Measurements from ENCODE around the gene TOMT.

Gene TOMT

DNA sequence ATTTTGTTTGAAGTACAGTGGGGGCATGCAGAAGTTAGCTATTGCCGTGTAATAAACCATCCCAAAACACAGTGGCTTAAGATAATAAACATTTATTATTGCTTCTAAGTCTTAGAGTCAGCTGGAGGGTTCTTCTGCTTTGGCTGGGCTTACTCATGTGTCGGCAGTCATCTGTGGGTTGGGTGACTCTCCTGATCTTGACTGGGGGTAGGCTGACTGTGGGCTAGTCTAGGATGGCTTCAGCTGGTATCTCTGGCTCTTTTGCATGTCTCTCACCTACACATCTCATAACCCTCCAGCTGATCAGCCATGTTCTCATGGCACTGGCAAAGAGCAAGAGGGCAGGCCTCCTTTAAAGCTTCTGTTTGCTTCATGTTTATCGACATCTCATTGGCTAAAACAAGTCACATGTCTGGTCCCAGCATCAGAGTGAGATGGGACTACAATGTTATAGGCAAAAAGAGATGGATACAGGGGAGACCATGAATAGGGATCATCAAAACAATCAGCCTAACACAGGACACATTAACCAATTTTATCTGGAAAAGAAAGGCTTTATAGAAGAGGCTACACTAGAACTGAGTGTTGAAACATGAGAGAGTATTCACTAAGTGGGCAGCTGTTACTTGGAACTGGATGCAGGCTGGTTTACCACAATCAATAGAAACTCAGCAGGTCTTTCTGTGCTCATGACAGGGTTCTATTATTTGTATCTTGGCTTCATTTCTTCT, 19.9 kb upstream of the TOMT start:
- DNase-seq (ENCODE audit: low read depth in 2 of 2) = no peak

DNA sequence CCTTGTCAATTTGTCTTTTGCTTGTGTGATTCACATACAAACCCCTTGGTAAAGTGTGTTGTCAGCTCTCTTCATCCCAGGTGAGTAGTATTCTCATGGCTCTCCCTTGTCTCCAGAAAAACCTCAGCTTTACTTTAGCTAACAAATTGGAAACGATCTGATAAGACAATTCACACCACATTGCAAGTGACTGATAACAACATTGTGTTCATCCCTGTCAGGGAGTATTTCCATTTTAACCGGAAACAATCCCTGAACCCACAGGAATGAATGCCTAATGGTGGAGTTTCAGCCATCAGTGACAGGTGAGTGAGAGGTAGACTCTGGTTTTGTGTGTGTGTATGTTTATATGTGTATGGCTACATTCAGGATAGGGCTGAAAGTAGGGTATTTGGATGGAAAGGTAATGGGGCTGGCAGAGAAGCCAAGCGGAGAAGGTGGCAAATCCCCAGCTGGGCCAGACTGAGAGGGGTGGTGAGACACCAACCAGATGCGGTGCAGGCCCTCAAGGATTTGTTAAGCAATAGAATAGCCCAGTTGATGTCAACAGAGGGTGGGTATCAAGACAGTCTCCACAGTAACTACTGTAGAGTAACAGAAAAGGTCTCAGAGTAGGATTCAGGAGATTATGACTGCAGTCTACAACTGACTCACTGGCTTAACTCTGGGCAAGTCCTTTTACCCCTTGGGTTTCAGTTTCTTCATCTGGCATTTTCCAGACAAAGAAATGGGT, 17.5 kb upstream of the TOMT start:
- no peak for DNase-seq (ENCODE audit: low read depth in 2 of 2)

DNA sequence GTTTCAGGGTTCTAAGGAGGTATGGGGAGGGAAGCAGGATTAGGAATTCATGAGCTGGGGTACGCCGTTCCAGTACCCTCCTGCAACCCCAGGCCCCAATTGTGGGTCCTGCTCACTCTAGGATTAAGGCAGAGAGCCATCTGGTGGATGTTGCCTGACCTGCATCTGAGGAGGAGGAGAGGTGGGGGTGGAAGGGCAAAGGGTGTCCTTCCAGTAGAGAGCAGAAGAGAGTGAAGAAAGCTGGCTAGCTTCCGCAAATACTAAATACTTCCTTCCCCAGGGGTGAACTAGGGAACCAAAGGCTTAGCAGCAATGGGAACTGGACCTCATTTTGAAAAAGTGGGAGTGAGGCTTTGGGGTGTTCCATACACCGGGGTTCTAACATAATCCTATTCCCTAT, 14.4 kb upstream of the TOMT start:
- DNase-seq (ENCODE audit: low read depth in 2 of 2) = peak; percentile 36 to 49

DNA sequence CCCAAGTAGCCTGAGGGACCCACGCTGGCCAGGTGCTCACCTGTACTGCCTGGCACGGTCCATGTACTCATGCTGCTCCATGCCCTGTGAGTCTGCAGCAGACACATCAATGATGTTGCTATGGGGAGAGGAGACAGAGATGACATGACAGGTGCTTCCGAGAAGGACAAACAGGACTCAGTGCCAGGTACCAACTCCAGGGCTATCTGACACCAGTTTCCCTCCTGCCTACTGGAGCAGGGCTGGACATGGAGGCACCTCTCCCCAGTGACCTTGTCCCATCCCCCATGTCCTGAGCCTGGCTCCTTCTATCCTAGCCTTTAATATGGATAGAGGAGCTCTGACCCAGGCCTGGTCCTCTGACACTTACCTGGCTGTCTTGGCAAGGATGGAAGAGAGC, 7.0 kb upstream of the TOMT start:
- DNase-seq (ENCODE audit: low read depth in 2 of 2) = no peak

DNA sequence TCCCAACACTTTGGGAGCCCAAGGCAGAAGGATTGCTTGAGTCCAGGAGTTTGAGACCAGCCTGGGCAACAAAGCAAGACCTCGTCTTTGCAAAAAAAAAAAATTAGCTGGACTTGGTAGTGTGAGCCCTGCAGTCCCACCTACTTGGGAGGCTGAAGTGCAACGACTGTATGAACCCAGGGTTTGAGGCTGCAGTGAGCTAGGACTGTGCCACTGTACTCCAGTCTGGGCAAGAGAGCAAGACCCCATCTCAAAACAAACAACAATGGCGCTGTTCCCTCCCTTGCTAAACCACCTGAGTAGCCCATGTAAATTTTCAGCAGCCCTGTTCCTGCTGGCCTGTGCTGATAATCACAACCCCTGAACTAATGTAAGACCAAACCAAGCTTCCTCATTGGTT, 5.7 kb upstream of the TOMT start:
- no peak for DNase-seq (ENCODE audit: low read depth in 2 of 2)

DNA sequence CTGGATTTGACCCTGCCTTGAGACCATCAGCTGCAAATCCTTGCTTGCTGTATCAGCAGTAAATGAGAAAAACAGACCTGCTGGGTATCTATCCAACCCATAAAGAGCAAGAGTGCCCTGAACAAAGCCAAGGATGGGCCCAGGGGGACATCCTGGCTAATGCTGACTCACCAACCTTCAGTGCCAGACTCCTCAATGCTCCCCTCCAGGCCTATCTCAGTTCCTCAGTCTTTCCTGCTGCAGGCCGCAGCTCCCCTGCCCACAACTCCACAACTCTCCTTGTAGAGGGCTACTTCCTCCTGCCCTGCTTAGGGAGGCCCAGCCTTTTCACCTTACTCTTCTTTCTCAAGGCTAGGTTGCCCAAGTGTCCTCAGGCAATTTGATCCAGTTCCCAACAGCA, 5.3 kb upstream of the TOMT start:
- no peak for DNase-seq (ENCODE audit: low read depth in 2 of 2)

DNA sequence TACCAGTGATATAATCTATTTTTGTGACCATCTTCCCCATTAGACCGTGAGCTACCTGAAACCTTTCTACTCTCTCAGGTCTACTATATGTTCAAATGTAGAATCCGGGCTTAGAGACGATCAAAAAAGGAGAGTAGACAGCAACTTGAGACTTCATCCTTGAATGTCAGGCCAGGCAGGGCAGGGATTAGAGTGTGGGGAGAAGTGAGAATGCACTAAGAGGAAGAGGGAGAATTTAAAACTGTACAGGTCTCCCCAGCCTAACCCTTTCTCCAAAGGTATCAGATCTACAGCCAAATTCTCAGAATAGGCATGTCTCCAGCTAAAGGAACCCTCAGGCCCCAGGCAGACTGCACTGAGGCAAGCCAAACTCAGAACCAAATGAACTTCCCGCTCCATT, 3.6 kb upstream of the TOMT start:
- no peak for DNase-seq (ENCODE audit: low read depth in 2 of 2)

DNA sequence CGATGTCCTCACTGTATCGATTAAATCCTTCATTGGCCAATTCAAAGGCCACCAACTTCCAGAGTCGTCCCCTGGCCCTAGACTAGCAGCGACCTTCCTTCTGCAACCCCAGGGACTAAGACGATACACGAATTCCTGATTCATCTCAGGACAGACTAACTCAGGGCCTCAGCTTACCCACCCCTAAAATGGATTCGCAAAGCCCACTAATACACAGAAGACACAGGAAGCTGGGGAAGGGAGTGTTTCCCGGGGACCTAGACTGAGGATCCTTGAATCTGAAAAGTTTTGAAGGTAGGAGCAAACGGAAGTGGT, 3.1 kb upstream of the TOMT start:
- no peak for DNase-seq (ENCODE audit: low read depth in 2 of 2)

DNA sequence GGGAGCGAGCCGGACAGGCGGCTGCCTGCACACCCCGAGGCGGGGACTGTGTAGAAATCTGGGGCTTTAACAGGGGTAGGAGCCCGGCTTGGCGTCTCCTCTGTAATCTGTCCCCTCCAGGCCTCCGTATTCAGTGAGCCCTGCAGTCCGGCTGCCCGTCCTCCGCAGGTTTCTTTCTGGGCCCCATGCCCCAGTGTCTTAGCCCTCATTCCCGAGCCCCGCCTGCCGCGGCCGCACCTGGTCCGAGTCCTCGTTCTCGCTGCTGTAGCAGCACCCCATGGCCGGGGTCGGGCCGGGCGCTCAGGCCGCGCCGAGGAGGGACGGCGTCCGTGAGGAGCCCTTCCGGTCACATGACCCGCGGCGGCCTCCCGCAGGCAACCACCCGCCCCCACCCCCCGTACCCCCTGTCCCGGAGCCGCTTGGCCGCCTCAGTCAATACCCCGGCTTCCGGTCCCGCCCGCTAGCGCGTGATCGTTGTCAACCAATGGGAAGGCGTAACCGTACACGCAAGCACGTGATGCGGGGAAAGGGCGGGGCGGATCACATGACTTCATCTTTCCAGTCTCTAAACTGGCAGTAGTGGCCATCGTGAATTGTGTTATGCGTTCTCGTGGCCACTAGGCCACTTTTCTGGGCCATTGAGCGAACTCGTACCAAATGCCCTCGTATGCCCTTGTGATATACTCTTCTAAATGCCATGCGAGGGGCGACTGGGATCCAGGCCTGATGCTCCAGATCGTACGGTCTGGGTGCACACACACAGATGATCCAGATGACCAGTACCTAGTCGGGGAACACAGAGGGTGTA, 2.6 kb upstream of the TOMT start, which contains the start of gene LAMTOR1:
Gene LAMTOR1 (minus strand): TSS at position 352 of the 808 bp plus-strand sequence. CDS start 73 bp downstream, at position 279.
- peak; percentile 98 to 99 for DNase-seq (ENCODE audit: low read depth in 2 of 2)

DNA sequence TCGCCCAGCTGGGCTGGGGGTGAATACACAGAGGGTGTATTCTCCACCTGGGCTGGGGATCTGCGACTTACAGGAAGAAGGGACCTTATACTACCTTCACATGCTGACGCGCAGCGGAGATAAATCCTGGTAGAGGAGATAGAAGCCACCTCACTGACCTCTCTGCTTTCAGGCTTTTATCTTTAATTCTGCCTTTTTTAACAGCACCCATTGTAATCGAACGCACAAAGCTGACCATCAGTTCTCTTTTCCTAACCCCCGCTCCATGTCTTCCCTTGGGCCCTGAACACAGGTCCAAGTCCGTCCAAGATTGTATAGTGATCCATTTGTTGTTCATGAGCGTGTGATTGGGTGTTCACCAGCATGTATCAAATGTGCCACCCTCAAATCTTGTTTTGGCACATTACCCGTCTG, 2.0 kb upstream of the TOMT start:
- no peak for DNase-seq (ENCODE audit: low read depth in 2 of 2)

DNA sequence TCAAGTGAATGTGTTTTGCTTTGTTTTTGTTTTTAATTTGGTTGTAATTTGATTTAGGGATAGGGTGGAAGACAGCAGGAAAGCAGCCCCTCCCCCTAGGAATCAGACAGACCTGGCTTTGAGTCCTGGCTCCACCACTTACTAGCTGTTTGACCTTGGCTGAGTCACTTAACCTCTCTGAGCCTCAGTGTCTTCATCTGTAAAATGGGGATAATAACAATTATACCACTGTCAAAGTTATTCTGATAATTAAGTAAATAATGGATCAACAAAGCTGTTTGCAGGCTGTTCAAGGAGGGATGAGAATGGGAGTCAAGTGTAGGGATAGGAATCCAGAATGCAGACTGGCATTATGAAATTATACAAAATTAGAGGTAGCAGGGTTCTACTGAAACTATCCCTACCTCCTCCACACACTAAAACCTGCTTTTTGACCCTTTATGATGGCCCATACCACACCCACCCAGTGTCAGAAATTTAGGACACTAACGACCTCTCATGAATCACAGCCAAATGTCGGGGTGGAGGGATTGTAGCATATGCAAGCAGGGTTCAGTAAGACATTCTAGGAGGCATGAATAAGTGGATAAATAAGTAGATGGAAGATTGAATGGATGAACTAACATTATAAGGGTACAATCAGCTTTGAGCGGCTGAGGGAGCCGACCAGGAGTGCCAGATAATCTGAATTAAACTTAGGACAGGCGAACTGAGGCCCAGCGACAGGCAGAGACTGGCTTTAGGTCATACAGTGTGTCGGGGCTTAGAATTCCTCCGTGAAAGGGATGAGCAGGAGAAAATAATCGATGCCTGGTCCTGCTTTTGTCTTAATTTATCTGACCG, 5.8 kb downstream of the TOMT start:
- DNase-seq (ENCODE audit: low read depth in 2 of 2) = no peak

DNA sequence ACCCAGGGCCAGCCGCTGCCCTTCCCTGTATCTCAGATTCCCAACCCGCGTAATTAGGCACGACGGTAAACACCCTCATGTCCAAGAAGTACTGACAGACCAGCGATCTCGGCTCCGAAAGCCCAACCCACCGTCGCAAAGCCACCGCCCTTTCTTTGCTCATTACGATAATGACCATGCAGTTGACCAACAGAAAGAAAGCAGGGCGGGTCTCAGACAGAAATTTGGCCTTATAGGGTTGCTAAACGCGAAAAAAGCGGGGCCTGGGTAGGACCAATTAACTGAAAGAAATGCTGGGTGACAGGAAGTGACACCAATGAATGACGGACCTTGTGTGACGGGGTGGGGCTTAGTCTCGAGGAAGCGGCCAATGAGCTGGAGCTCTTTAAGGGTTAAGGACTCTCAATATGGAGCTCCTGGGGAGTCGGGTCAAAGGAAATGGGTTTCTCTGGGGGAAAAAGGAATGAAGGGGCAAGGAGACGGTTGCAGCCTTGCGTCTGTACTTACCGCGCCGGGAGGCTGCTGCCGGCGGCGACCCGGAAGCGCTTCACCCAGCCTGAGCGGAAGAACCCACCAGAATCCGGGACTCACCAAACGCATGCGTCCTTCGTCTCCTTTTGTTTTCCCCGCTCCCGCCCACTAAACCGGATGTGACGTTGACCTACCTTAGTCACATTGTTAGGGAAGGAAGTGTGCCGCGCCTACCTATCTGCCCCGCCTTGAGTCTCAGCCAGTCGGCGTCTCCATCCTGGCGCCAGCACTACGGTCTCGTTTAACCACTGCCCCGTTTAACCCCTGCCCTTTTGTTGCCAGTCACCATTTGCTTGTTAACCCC, 6.6 kb downstream of the TOMT start, which contains the start of gene ANAPC15:
Gene ANAPC15 (minus strand): TSS at position 553 of the 835 bp plus-strand sequence. CDS start 1,419 bp downstream, outside the sequence.
- peak; percentile 99 for DNase-seq (ENCODE audit: low read depth in 2 of 2)

DNA sequence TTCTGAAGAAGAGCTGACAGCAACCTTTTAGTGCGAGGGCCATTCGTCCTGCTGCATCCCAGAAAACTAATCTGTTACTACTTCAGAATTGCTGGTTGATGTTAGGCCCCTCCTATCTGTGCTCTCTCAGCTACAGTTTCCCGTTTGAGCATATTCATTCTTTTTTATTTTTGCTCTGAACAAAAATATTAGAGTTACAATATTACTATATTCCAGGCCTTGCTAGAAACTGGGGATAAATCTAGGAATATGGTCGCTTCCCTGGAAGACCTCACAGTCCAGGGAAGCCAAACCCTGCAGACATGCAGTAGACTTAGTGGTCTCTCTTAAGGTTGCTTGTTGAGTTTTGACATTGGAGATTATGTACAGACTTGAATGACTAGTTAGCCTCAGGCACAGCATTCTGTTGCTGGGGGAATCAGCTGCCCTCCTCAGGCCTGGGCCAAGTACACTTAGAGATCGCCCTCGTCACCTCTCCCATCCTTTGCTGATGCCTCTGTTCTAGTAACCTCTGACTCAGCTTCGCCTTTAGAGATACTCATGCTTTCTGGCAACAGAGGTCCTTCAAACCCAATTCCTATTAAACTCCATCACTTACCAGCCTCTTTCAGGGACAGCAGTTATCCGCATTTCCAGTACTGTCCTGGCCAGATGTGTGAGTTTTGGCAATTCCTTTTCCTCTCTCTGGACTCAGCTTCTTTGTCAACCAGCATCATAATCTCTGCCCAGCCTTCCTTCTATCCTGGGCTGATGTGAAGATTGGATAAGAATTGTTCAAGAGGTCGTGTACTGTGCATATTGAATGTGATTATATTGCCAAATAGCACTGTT, 7.5 kb downstream of the TOMT start:
- no peak for DNase-seq (ENCODE audit: low read depth in 2 of 2)

DNA sequence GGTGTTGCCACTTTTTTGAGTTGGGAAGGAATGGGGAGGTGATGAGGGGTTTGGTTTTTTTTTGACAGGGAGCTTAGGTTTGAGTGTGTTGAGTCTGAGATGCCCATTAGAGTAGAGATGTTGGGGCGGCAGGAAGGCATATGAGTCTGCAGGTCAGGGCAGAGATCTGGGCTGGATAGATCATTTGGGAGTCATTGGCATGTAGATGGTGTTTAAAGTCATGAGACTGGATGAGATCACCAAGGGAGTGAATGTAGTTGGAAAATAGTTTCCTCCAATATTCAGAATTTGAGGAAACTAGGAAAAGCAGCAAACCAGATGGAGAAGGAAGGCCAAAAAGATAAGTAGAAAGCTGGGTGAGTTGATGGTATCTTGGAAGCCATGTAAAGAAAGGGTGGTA, 8.8 kb downstream of the TOMT start:
- DNase-seq (ENCODE audit: low read depth in 2 of 2) = no peak

DNA sequence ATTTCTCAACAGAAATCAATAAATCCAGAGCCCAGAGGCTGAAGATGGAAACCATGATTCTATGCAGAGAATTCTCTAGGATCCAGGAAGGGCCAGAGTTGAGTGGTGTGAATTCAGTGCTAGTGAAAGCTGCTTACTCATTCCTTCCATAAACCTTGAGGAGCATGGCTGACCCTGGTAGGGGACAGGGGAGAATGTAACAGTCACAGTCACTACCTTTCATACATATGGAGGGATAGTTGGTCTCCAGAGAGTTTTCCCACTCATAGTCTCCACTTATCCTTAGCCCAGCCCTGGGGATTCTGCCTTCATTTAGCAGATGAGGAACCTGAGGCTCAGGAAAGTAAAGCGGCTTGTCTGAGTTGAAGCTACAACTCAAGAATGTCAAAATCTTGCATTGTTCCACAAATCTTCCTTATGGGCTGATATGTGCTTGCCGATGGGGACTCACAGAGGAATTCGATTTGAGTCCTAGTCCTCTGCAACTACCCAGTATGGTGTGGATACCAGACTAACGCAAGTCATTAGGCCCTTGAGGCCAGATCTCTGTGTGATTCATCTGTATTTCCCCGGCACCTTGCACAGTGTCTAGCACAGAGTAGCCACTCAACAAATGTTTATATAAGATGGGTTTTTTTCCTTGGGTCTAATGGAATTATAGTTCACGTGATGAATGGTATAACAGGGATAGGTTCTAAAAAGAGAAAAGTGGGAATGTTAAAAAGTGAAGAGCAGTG, 10.5 kb downstream of the TOMT start:
- DNase-seq (ENCODE audit: low read depth in 2 of 2) = no peak

DNA sequence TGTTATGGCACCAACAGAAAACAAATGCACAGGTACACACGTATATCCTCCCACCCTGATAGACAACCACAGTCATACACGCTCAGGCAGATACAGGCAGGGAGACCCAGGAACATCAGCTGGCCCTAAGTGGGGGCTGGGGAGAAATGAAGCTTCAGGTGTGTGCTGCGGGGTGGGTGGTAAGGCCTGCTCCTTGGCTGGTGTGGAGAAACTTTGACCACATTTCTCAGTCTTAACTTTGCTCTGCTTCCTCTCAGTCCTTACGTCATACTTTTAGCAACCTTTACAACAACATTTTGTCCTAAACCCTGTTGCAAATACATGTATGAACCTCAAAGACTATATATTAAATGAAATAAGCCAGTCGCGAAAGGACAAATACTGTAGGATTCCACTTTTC, 13.5 kb downstream of the TOMT start:
- no peak for DNase-seq (ENCODE audit: low read depth in 2 of 2)

DNA sequence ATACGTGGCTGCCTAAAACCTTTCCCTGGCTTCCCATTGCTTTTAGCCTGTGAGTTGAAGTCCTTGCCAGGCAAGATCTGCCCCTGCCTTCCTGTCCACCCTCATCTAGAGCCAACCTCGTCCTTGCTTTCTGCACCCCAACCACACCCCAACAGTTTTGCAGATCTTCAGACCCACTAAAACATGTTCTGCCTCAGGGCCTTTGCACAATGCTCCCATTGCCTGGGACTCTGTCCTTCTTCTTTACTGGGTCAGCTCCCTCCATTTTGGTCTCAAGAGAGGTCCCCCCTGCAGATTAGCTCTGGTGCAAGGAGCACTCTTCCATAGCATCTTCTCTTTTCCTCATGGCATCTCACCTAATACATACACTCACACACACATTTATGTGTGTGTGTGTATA, 15.2 kb downstream of the TOMT start:
- no peak for DNase-seq (ENCODE audit: low read depth in 2 of 2)

DNA sequence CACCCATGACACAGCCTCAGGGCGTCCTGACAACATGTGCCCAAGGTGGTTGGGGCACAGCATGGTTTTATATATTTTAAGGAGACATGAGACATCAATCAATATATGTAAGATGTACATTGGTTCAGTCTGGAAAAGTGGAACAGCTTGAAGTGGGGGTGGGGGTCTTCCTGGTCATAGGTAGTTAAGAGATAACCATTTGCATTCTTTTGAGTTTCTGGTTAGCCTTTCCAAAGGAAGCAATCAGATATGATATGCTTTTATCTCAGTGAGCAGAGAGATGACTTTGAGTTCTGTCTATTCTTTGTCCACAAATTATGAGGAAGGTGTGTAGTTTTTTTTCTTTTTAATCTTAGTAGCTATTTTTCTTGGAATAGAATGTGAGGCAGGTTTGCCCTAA, 16.9 kb downstream of the TOMT start:
- DNase-seq (ENCODE audit: low read depth in 2 of 2) = no peak

DNA sequence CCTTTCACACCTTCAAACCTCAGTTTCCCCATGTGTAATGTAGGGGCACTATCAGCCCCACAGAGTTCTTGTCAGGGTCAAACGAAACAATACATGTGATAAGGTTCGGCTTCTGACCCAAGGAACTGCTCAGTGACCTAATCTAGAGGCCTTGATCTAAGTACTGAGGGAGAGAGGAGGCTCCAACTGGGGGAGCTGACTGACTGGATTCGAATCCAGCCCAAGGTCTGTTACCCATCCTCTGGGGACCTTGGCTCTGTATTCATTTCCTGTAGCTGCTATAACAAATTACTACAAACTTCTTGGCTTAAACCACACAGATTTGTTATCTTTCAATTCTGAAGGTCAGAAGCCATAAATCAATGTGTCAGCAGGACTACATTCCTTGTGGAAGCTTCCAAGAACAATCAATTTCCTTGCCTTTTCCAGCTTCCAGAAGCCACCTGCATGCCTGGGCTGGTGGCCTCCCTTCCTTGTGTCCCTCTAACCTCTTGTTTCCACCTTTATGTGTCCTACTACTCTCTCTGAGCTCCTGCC, 17.5 kb downstream of the TOMT start:
- no peak for DNase-seq (ENCODE audit: low read depth in 2 of 2)

Data from stimulated activated CD4-positive, alpha-beta T cell treated with anti-CD3 and anti-CD28 coated beads, Interleukin-15, amount 100 ng/mL, for 48 hours (primary cell).